ENCODE results near the gene BBS5.

Gene BBS5

GRCh38 chr2:169546756-169547155 is 67.5 kb downstream of the BBS5 start:
- no peak for DNase-seq (ENCODE audit: low read depth)
